ENCODE results near the gene ZNF532.

Gene ZNF532

DNA sequence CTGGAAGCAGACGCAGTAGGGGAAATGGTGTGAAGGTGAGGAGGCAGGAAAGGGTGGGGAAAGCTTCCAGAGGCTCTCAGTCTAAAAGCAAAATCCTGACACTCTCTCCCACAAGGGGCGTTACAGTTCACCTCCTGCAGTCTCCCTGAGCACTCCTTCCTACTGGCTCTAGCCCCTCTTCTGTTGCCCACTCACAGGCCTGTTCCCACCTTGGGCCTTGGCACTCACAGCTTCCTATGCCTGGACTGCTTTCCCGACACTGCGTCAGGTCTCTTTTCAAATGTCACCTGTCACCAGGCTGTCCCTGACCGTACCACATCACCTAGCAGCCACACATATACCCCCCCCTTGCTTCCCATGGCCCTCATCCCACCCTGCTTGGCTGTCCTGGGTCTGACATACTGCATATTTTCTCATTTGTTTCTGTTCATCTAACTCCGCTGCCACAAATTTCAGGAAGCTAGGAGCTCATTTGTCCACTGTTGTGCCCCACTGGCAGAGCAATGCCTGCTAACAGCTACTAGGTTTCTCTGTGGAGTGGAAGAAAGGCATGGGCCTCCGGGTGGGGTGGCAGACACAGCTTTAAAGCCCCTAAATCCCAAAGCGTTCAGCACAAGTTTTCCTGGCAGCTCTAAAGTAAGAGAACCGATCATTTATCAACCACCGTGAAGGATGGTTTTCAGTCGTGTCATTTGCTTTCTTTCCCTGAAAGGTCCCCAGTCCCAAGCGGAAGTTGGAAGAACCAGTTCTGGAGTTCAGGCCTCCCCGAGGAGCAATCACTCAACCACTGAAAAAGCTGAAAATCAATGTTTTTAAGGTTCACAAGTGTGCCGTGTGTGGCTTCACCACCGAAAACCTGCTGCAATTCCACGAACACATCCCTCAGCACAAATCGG is 118.8 kb downstream of the ZNF532 start:
- no peak for DNase-seq

DNA sequence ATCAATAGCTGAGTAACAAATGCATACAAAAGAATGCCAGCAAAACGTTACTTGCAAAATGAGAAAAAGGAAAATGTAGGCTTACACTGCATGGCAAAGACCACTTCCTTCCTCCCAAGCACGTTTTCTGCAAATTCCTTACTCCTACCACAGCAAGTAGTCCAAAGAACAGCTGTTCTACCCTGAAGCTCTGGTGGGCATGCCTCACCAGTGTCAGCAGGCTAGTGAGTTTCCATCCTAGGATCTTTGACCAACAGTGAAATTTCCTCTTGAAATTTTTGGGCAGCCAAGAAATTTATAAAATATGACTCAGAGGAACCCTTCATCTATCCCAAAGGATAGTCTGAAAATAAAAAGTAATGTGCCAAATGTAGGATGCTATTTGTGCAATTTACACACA is 123.9 kb downstream of the ZNF532 start:
- DNase-seq, result no peak

DNA sequence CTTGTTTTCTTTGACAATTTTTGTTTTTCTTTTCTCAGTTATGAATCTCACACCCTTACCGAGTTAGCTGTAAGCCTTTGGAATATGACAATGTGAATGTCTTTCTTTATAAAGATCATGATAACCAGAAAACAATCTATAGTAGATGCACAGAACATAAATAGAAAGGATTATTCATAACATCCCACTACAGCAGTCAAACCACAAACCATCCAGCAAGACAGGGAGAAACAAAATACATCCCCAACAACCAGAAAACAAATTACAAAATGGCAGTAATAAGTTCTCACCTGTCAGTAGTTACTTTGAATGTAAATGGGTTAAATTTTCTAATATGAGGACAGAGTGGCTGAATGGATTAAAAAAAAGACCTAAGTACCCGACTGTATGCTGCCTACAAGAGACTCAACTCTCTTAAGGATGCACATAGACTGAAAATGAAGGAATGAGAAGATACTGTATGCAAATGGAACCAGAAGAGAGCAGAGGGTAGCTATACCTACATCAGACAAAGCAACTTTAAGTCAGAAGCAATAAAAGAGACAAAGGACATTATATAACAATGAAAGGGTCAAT is 124.6 kb downstream of the ZNF532 start:
- DNase-seq, result no peak

DNA sequence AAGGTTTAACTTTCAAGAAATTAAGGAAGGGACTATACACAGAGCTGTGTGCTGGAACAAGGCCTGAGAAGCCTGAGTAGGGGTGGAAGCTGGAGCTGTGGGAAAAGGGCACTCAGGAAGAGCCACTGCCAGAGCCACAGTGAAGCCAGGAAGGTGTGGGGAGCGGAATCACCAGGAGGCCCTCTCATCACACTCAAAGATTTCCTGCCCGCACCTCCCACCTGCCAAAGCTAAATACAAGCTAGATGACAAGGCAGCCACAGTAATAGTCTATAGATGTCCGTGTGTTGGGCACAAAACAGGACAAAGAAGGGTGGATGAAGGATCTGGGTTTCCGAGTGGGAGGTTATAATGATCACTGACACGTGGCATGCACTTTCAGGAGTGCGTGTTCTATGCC is 126.0 kb downstream of the ZNF532 start:
- no peak for DNase-seq

DNA sequence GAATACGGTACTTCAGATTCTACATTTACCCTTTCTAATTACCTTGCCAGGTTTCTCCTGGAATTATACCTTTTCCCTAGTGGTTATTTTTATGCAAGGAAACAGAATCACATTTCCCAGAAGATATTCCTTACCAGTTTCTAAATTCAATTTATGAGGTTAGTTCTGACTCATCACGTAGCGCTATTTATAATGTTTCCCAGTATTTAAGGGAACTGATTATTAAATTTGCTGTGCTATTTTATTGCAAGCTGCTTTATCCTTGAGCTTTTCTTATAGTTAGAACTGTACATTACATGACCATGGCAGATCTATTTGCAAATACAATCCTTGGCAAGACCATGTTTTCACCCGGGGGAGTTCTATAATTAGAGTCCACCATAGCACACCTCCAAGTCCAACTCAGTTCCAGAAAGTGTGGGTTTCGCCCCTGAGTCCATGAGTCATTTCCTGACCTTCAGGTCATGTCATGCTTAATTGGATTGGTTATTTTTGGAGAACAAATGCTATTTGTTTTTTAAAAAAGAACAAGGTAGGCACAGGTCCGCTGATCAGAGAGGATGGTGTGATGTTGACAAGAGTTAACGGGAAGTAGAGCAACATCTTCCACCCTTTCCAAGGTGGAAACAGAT is 126.6 kb downstream of the ZNF532 start:
- DNase-seq, result no peak

DNA sequence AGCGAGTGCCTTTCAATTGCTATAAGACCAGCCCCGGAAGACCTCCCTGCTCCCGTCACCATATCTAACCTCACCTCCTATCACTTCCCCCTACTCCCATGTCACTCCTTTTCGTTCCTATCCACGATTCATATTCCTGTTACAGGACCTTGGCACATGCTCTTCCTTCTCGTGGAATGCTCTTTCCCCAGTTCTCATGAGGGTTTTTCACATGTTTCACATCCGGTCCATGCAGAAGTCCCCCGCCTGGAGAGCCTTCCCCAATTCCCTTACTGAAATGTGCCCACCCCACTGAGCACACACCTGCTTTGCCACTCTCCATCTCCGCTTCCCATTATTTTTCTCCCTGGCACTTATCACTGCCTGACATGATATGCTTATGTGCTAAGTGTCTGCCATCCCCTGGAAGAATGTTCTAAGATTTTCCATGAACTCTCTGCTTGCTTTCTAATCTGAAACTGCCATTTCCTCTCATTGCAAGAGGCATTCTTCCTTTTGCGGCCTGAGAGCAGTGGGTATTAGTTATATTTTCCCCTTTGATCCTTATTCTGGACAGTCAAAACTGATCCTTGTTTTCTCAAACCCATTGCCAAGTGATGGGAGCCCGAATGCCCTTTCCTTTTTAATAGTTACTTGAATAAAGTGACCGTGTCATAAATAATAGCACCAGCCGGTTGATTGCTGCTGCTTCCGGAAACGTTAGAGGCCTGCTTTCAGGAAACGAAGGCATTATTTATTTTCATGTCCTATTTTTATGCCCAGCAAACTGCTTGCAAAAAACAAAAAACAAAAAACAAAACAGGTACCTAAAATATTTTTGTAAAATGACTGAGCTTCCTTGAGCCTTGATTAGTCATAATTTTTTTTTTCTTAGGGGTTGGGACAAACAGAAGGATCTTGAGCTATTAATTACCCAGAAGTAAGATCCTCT is 127.9 kb downstream of the ZNF532 start:
- no peak for DNase-seq

DNA sequence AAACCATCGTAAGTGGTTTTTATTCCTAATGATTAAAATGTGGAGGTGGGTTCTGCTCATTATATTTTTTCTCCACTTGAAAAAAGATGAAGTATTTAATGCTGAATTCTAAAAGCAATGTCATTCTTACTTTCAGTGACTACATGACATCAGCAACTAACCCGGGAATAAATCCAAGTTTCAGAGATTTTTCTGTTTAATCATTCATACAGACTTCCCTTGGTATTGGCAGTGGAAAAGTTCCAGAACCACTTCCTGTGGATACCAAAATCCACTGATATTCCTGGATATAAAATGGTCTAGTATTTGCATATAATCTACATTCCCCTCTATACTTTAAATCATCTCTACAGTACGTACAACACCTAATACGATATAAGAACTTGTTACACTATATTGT is 128.6 kb downstream of the ZNF532 start:
- DNase-seq, result no peak

DNA sequence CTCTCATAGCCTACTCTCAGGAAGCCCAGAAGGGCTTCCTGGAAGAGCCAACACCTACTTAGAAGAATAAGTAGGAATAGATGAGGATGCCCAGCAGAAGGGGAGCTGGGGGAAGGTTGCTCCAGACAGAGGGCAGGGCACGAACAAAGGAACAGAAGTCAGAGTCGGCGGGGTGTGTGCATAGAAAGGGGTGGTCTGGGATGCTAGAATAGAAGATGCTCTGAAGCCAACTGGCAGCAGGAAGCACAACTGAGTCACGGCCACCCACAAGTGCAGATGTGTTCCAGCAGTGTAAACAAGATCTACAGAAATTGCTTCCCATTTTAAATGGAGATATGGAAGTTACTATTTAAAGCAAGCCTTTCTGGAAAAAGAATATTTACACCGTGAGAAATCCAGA is 131.0 kb downstream of the ZNF532 start:
- no peak for DNase-seq

DNA sequence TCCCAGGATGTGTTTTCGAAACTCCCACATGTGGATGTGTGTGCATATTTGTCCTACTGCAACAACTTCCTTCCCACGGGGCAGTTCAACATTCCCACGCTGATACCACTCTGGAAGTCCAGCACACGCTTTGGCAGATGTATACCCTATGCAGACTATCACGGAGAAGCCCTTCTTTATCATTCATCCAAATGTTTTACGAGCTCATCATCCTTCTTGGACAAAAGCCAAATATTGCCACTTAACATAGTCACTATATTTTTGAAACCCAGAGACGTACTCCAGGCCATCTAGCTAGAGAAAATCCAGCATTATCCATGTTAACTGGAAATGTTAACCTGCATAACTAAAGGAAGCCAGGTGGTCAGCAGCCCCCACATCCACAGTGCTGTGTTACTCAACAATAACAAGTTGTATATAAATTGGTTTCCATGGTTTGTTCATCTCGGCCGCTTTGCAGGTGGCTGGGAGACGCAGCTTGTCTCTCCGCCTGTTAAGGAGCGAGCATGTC is 131.5 kb downstream of the ZNF532 start:
- no peak for DNase-seq

DNA sequence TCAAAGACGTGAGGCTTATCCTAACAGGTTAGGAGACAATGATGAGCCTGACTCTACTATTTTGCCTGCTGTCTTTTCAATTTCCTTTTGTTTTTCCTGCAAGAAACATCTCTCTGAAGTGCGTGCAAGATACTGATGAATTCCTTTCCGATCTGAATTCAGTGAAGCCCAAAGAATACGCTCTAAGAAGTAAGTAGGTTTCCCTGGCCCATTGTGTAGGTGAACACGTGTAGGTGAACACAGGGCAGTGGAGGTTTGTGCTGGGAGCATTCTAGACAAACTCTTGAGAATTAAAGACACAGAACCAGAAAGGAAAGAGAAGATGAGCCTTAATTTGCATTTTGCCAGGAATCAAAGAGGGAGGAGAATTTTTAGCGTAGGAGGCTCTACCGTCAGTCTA is 132.0 kb downstream of the ZNF532 start:
- no peak for DNase-seq

DNA sequence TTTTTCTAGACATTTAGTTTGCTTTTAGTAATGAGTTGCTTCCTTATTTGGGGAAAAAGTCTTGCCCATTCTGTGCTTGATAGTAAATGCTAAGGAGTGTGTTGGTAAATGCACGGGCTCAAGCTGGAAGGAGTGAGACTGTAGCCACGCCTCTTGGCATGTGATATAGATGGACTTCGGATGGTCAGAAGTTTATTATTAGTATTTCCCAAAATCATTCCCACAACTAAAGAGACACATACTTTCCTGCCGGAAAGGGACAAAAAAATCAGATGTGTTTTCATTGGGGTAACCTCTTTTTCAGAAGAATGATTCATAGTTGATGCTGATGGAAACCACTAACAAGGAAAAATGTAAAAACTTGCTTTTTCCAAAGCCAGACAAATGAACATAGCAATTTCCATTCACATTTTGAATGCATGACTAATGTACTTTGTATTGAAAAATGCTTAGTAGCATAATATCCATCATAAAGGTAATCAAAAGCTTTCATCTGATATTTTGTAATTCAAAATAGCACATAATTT is 133.2 kb downstream of the ZNF532 start:
- DNase-seq, result no peak

DNA sequence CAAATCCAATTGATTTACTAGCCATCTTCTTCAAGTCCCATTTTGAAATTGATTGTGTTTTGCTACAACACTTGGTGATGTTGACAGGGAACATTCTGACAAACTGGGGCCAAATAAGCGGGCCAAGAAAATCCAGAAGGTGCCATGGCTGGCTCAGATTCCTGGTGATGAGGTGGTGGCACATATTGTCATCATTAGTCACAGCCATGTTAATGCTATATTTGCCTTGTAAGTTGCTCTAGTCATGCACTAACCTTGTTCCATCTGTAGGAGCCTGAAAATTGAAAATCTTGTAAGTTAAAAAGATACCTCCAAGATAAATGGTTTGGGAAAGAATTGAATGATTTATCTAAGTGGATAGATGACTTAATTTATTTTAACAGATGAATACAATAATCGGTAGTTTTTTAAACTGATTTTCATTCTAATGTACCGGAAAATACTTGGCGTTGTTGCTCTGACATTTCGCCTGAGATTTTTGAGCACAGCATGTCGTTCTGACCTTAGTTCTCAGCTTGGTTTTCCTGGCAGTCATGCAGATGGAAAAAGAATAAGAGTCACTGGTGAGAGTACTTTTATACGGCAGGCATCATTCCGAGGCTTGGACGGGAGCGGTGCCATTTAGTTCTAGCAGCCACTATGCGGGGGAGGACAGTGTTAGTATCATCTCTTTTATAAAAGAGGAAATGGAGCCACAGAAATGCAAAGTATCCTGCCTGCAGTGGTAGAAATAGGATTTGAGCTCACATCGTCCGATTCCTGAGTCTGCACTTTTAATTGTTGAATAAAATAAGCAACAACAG is 133.9 kb downstream of the ZNF532 start:
- no peak for DNase-seq

DNA sequence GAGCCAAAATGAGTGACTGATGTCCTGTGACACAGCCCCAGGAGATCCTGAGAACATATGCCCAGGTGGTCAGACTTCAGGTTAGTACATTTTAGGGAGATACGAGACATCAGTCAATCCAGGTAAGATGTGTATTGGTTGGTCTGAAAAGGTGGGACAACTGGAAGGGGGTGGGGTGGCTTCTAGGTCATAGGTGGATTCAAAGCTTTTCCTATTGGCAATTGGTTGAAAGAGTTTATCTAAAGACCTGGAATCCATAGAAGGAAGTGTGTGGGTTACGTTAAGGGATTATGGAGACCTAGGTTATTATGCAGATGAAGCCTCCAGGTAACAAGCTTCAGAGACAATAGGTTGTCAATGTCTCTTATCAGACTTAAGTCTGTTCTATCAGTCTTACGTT is 136.5 kb downstream of the ZNF532 start:
- no peak for DNase-seq

DNA sequence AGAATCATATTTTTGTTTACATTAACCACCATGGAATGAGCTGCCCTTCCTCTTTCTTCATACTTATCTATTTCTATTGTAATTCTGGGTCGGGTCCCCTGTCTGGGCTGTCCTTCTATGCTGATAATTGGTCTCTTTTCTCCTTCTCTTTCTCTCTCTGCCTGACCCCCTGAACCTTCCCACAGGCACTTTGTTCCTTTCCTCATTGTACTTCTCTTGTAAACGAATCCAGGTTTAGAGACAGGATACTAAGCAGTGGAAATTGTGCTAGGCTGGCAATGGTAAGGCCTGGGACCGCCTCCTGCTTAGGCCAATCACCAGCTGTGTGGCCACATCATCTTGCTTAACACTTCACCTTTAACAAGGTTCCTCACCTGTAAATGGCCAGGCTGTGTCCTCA is 137.0 kb downstream of the ZNF532 start:
- no peak for DNase-seq

DNA sequence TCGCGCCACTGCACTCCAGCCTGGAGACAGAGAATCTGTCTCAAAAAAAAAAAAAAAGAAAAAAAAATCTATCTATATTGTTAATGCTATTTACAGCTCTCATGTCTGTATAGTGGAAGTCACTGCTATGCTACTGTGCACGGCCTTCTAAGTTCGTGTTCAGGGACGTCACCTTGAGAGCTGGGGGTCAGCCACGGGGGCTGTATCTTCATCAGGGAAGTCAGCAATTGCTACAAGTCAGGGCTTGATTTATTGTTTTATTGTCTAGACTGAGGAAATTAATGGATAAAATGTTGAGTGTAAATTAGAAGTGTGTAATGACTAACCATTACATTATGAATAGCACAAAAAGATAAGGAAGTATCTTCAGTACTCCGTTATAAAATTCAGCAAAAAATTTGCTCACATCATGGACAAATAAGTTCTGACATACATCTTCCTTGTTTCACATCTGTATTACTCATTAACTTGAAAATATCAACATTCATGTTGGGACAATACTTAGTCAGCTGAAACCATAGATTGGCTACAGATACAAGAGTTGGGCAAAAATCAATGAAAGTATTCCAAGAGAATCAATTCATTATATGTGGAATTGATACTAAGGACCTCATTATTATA is 138.4 kb downstream of the ZNF532 start:
- DNase-seq, result no peak

DNA sequence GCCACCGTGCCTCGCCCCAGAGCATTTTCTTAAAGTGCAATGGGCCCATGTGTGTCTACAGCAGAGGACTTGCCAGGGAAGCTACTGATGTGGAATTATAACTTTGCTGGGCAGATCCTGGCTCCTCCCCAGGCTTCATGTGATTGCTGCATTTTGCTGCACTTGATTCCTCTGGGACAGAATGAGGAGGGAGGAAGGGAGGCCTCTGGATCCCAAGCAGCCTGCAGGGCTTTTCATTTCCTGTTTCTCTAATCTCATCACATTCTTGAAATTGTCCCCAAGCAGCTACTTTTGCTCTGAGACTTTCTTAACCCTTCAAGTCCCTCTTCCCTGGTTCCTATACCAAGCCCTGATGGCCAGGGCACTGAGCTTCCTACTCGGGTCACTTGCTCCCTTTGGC is 140.6 kb downstream of the ZNF532 start:
- DNase-seq, result no peak

DNA sequence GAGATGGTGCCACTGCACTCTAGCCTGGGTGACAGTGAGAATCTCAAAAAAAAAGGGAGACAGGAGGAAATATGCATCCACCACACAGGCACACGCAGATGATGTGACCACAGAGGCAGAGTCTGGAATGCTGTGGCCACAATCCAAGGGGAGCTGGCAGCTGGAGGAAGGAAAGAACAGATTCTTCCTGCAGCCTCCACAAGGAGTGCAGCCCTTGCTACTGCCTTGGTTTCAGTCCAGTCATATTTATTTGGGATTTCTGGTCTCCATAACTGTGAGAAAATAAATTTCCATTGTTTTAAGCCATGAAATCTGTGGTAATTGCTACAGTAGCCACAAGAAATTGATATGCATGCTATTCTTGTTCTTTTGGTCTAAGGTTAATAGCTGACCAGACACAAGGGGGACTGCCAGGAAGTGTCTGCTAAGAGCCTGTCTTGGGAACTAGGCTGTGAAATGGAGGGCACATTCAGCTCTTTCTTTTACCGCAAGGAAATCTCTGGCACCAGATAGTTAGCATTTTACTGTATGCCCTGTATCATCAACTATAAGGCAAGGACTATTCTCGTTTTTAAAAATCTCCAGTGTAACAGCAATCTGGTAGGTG is 141.9 kb downstream of the ZNF532 start:
- no peak for DNase-seq

DNA sequence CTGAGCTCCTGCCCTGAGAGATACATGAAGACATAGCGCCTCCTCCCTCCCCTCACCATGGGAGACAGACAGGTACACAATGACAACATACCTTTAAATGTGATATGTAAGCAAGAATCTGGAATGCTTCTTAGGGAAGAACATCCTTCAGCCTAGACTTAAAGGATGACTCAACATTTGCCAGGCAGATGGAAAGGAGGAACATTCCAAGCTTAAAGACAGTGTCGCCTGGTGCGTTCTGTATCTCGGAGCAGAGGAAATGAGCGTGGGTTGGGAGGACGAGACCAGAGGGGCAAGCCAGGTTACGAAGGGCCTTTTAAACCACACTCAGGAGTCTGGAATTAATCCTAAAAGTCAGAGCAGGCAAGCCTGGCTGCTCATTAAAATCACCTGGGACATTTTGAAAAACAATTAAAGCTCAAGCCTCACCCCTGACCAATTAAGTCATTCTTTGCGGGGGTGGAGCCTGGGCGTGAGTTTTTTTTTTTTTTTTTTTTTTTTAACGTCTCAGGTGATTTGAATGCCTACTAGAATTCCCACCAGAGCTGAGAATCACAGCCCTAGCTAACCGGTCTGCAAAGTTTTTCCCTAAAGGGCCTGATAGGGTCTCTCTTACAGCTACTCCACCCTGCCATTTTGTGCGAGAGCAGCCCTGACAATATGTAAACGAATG is 143.8 kb downstream of the ZNF532 start:
- DNase-seq, result no peak

DNA sequence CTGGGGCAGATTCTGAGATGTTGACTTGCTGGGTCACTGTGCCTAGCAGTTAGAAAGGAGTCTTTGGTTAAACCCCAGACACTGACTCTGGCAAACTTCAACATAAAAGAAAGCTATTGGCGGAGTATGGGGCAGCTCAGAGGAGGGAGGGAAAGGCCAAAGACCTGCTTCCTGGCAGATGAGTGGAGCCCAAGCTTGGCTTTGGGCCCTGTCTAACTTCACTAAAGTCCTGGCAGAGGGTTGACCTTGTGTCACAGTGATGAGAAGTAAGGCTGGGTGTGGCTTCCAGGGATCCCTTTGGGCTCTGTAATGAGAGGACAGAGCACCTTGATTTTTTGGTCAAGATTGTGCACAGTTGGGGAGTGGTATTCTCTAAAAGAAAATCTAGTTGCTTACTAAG is 145.2 kb downstream of the ZNF532 start:
- DNase-seq, result no peak

DNA sequence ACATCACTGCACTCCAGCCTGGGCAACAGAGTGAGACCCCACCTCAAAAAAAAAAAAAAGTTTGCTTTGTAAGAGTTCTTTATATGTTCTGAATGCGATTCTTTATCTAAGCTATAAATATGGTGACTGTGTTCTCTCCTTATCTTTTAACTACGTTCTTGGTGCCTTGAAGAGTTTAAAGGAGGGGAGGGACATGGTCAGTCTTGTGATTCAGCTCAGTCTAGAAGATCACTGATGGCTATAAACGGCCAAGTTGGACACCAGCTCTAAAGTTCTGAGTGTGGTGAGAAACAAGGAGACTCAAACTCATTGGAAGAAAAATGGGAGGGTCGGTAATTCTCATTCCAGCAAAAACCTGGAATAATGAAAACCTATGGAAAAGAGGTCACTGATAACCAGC is 146.6 kb downstream of the ZNF532 start:
- DNase-seq, result no peak

Data from NCI-H1417 treated with DMSO at 0.1 percent for 48 hours (cell line).